ENCODE measurements around the gene ZNF41. TPM values are rescaled to one million over a fixed set of nuclear protein-coding genes. Genes with fewer than 3 reads are reported as not detected.

ZNF41 gene
- polyA plus RNA-seq, 2 of the 4 experiments (the other 2 are of a cell fraction), result 3.5 to 6.1 TPM

DNA sequence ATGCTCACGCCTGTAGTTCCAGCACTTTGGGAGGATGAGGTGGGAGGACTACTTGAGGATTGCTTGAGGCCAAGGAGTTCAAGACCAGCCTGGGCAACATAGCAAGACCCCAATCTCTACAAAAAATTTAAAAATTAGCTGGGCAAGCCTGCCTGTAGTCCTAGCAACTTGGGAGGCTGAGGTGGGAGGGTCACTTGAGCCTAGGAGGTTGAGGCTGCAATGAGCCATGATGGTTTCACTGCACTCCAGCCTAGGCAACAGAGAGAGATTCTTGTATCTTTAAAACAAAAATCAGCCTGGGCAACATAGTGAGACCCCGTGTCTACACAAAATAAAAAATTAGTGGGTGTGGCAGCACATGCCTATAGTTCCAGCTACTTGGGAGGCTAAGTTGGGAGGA lies 1.9 kb downstream of the ZNF41 start:
- peaks cover 13% of the 10 kb centered on the region; the same call in 2 of the 3 replicates for H3K4me1 ChIP-seq
- H3K4me2 ChIP-seq, result peak overlapping the region; percentile 86
- no peaks in the 10 kb centered on the region for H3K9me3 ChIP-seq
- FAIRE-seq, result no peak
- no peak for ATAC-seq
- WGBS (ENCODE audit: missing lambda C conversion rate), result 97% methylated on average over 2 of the region's 2 CpGs
- ChIA-PET CTCF (interaction anchor here (1.0 kb wide), 1 partner anchor 42 kb away, joined by 3 read pairs; no protein-coding TSS in a partner anchor), POLR2A (no interaction called here)
- H3K4me3 ChIP-seq, result no peak overlapping the region
- DNase-seq (ENCODE audit: low read depth in 1 of 2, low spot score in 1 of 2), result no peak
- TF ChIP-seq KDM5A (IDR thresholded peaks at IDR 0.05) (no peak), RFX5 (IDR thresholded peaks at IDR 0.05) (no peak), HEYL (CRISPR knock-in tag; IDR thresholded peaks at IDR 0.05) (no peak), GATA3 (IDR thresholded peaks at IDR 0.05; ENCODE audit: borderline replicate concordance) (no peak), RNF2 (IDR thresholded peaks at IDR 0.05; ENCODE audit: borderline replicate concordance, low read depth) (no peak), EHMT2 (IDR thresholded peaks at IDR 0.05; ENCODE audit: low read depth) (no peak), HOXB5 (CRISPR knock-in tag; IDR thresholded peaks at IDR 0.05) (no peak), ESRRA (IDR thresholded peaks at IDR 0.05; ENCODE audit: borderline replicate concordance, low read length) (no peak), RAD21 (conservative IDR thresholded peaks at IDR 0.05 in 1 of 2, IDR thresholded peaks at IDR 0.05 in 1 of 2) (no peak), NPAS2 (CRISPR knock-in tag; IDR thresholded peaks at IDR 0.05; ENCODE audit: borderline replicate concordance) (no peak), EP300 (IDR thresholded peaks at IDR 0.05) (no peak), JUNB (IDR thresholded peaks at IDR 0.05) (no peak)
- TF ChIP-seq, protein P1, sequence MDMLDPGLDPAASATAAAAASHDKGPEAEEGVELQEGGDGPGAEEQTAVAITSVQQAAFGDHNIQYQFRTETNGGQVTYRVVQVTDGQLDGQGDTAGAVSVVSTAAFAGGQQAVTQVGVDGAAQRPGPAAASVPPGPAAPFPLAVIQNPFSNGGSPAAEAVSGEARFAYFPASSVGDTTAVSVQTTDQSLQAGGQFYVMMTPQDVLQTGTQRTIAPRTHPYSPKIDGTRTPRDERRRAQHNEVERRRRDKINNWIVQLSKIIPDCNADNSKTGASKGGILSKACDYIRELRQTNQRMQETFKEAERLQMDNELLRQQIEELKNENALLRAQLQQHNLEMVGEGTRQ (IDR thresholded peaks at IDR 0.05), result no peak
- TF ChIP-seq, protein P2, sequence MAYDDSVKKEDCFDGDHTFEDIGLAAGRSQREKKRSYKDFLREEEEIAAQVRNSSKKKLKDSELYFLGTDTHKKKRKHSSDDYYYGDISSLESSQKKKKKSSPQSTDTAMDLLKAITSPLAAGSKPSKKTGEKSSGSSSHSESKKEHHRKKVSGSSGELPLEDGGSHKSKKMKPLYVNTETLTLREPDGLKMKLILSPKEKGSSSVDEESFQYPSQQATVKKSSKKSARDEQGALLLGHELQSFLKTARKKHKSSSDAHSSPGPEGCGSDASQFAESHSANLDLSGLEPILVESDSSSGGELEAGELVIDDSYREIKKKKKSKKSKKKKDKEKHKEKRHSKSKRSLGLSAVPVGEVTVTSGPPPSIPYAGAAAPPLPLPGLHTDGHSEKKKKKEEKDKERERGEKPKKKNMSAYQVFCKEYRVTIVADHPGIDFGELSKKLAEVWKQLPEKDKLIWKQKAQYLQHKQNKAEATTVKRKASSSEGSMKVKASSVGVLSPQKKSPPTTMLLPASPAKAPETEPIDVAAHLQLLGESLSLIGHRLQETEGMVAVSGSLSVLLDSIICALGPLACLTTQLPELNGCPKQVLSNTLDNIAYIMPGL (CRISPR knock-in tag; IDR thresholded peaks at IDR 0.05; ENCODE audit: borderline replicate concordance), result no peak
- no peak overlapping the region for H3K27ac ChIP-seq

DNA sequence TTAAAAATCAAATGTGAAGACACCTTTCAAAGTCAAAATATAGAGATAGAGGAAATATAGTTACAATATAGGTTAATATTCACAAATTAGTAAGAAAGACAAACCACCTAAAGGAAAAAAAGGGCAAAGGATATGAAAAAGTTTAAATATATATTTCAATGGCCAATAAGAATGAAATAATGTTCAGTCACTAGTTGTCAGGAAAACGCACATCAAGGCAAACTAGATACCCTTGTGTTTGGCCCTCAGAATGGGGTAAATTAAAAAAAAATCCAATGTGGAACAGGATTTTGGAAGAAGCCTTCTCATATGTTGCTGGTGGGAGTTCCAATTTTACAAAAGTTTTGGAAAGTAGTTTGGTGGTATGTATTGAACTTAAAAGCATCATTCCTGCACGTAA lies 2.4 kb downstream of the ZNF41 start:
- no peak for DNase-seq (ENCODE audit: low read depth in 1 of 2, low spot score in 1 of 2)
- no peaks in the 10 kb centered on the region for H3K9me3 ChIP-seq
- peaks cover 13% of the 10 kb centered on the region; the same call in 2 of the 3 replicates for H3K4me1 ChIP-seq
- ATAC-seq, result no peak
- 43% methylated on average over 2 of the region's 2 CpGs for WGBS (ENCODE audit: missing lambda C conversion rate)
- H3K4me3 ChIP-seq, result no peak overlapping the region
- no peak for FAIRE-seq
- CTCF ChIA-PET, result no interaction called here
- no peak overlapping the region for H3K4me2 ChIP-seq
- TF ChIP-seq POLR2A (IDR thresholded peaks at IDR 0.05; ENCODE audit: low read length) (no peak), NPAS2 (CRISPR knock-in tag; IDR thresholded peaks at IDR 0.05; ENCODE audit: borderline replicate concordance) (no peak), CHD2 (IDR thresholded peaks at IDR 0.05; ENCODE audit: low read length, partially characterized antibody) (no peak), FOSB (CRISPR knock-in tag; IDR thresholded peaks at IDR 0.05) (no peak), CBX2 (IDR thresholded peaks at IDR 0.05; ENCODE audit: borderline replicate concordance, low read depth) (no peak), POLR2AphosphoS2 (conservative IDR thresholded peaks at IDR 0.05; ENCODE audit: low read length) (no peak), ZFP36 (IDR thresholded peaks at IDR 0.05; ENCODE audit: borderline replicate concordance, partially characterized antibody) (no peak), ZC3H11A (IDR thresholded peaks at IDR 0.05) (no peak), ZNF302 (CRISPR knock-in tag; IDR thresholded peaks at IDR 0.05) (no peak), HEYL (CRISPR knock-in tag; IDR thresholded peaks at IDR 0.05) (no peak), TFCP2L1 (CRISPR knock-in tag; IDR thresholded peaks at IDR 0.05) (no peak), EHMT2 (IDR thresholded peaks at IDR 0.05; ENCODE audit: low read depth) (no peak), FOXS1 (CRISPR knock-in tag; IDR thresholded peaks at IDR 0.05) (no peak), GATA3 (IDR thresholded peaks at IDR 0.05; ENCODE audit: borderline replicate concordance) (no peak), RARB (CRISPR knock-in tag; IDR thresholded peaks at IDR 0.05) (no peak), EHF (CRISPR knock-in tag; IDR thresholded peaks at IDR 0.05) (no peak)
- TF ChIP-seq, protein P3, sequence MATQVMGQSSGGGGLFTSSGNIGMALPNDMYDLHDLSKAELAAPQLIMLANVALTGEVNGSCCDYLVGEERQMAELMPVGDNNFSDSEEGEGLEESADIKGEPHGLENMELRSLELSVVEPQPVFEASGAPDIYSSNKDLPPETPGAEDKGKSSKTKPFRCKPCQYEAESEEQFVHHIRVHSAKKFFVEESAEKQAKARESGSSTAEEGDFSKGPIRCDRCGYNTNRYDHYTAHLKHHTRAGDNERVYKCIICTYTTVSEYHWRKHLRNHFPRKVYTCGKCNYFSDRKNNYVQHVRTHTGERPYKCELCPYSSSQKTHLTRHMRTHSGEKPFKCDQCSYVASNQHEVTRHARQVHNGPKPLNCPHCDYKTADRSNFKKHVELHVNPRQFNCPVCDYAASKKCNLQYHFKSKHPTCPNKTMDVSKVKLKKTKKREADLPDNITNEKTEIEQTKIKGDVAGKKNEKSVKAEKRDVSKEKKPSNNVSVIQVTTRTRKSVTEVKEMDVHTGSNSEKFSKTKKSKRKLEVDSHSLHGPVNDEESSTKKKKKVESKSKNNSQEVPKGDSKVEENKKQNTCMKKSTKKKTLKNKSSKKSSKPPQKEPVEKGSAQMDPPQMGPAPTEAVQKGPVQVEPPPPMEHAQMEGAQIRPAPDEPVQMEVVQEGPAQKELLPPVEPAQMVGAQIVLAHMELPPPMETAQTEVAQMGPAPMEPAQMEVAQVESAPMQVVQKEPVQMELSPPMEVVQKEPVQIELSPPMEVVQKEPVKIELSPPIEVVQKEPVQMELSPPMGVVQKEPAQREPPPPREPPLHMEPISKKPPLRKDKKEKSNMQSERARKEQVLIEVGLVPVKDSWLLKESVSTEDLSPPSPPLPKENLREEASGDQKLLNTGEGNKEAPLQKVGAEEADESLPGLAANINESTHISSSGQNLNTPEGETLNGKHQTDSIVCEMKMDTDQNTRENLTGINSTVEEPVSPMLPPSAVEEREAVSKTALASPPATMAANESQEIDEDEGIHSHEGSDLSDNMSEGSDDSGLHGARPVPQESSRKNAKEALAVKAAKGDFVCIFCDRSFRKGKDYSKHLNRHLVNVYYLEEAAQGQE (IDR thresholded peaks at IDR 0.05), result no peak
- TF ChIP-seq, protein P4, sequence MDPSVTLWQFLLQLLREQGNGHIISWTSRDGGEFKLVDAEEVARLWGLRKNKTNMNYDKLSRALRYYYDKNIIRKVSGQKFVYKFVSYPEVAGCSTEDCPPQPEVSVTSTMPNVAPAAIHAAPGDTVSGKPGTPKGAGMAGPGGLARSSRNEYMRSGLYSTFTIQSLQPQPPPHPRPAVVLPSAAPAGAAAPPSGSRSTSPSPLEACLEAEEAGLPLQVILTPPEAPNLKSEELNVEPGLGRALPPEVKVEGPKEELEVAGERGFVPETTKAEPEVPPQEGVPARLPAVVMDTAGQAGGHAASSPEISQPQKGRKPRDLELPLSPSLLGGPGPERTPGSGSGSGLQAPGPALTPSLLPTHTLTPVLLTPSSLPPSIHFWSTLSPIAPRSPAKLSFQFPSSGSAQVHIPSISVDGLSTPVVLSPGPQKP (IDR thresholded peaks at IDR 0.05; ENCODE audit: low read depth, low read length), result no peak
- TF ChIP-seq, protein P5, sequence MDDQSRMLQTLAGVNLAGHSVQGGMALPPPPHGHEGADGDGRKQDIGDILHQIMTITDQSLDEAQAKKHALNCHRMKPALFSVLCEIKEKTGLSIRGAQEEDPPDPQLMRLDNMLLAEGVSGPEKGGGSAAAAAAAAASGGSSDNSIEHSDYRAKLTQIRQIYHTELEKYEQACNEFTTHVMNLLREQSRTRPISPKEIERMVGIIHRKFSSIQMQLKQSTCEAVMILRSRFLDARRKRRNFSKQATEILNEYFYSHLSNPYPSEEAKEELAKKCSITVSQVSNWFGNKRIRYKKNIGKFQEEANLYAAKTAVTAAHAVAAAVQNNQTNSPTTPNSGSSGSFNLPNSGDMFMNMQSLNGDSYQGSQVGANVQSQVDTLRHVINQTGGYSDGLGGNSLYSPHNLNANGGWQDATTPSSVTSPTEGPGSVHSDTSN (IDR thresholded peaks at IDR 0.05), result no peak
- TF ChIP-seq, protein P6, sequence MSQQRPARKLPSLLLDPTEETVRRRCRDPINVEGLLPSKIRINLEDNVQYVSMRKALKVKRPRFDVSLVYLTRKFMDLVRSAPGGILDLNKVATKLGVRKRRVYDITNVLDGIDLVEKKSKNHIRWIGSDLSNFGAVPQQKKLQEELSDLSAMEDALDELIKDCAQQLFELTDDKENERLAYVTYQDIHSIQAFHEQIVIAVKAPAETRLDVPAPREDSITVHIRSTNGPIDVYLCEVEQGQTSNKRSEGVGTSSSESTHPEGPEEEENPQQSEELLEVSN (IDR thresholded peaks at IDR 0.05; ENCODE audit: borderline replicate concordance, low read depth), result no peak
- POLR2A ChIA-PET, result no interaction called here
- H3K27ac ChIP-seq, result no peak overlapping the region
